GM19239 (cell line): ENCODE measurements around the gene LMF2.
"Not testable (repeated sequence)": the region's sequence is repeated elsewhere in the genome, so short reads cannot be mapped to it uniquely, and the experiment has no call there.

Experiments
- DNase-seq: peaks from one replicate; pipeline ENCODE4 v3.0.0; 2011; ENCODE audit warnings: low spot score; ENCODE audit not compliant: insufficient read length
- FAIRE-seq: peaks from 2 replicates; lab custom pipeline; 2011; peaks lifted over from hg19 to GRCh38; lab: Jason Lieb, UNC

LMF2 gene, protein sequence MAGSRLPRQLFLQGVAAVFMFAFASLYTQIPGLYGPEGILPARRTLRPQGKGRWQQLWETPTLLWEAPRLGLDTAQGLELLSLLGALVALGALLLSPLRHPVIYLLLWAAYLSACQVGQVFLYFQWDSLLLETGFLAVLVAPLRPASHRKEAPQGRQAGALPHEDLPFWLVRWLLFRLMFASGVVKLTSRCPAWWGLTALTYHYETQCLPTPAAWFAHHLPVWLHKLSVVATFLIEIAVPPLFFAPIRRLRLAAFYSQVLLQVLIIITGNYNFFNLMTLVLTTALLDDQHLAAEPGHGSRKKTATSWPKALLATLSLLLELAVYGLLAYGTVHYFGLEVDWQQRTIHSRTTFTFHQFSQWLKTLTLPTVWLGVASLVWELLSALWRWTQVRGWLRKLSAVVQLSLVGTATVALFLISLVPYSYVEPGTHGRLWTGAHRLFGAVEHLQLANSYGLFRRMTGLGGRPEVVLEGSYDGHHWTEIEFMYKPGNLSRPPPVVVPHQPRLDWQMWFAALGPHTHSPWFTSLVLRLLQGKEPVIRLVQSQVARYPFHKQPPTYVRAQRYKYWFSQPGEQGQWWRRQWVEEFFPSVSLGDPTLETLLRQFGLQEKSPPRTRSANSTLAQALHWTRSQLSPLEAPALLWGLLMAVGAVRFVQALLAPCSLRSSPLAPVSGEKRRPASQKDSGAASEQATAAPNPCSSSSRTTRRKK

DNA sequence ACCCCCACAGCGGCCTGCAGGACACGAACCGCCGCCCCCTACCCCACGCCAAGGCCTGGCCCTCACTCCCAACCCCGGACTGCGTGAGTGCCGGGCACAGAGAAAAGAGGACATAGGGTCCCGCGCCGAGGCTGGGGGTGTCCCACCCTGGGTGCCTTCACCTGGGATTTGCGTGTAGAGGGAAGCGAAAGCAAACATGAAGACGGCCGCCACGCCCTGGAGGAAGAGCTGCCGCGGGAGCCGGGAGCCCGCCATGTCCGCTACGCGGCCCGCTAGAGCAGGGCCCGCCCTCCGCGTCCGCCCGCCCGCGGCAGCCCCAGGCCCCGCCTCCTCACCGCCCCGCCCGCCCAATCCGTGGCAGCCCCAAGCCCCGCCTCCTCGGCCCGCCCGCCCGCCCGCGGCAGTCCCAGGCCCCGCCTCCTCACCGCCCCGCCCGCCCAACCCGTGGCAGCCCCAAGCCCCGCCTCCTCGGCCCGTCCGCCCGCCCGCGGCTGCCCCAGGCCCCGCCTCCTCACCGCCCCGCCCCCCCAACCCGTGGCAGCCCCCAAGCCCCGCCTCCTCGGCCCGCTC lies at the start of gene LMF2:
Gene LMF2 (minus strand): TSS at position 282 of the 570 bp plus-strand sequence. CDS start 27 bp downstream, at position 255.
- FAIRE-seq: peak; percentile 64

GRCh38 chr22:50556703-50557102 lies 49.2 kb upstream of the LMF2 start:
- no peak for DNase-seq
- FAIRE-seq: no peak

More for the DNA sequence above, at the start of gene LMF2:
- DNase-seq: peak; percentile 99

GRCh38 chr22:50553310-50553709 lies 45.8 kb upstream of the LMF2 start:
- no peak for FAIRE-seq
- no peak for DNase-seq

DNA sequence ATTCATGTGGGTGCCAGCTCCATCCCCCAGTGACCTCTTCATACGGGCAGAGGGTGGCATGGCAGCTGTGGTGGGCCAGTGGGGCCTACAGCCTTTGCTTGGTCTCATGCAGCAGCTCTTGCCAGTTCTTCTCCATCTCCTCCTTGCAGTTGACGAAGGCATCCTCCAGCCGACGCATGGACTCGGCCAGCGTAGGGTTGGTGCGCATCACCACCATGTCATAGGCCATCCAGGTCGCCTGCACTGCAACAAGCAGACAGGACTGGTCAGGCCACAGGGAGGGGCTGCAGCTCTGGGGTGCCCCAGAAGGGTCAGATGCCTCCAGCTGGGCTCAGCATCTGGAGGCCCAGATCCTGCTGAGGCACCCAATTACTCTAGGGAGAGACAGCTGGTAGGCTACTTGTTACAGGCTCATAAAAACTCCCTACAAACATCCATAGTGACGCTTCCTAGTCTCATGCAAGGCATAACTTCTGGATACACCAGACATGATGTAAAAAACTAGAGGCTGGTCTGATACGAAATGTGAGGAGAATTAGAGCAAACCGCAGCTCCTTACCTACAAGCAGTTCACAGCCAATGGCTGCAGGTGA lies 43.8 kb upstream of the LMF2 start:
- no peak for FAIRE-seq

DNA sequence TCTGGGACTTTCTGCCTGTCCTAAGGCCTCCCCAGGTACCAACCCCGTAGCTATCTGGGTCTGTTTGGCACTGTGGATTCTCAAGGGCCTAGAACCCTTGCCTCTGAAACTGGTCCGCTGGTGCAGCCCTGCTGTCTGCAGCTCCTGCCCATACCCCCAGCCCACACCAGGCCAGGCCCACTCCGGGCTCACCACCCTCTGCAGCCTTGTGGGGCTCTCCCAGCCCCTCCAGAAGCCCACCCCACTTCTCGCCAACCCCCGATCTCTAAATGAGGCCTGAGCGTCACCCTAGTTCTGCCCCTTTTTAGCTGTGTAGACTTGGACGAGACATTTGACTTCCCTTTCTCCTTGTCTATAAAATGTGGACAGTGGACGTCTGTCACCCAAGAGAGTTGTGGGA lies 42.9 kb upstream of the LMF2 start:
- DNase-seq (no peak), FAIRE-seq (no peak)

More for the DNA sequence above, 43.8 kb upstream of the LMF2 start:
- DNase-seq: no peak

DNA sequence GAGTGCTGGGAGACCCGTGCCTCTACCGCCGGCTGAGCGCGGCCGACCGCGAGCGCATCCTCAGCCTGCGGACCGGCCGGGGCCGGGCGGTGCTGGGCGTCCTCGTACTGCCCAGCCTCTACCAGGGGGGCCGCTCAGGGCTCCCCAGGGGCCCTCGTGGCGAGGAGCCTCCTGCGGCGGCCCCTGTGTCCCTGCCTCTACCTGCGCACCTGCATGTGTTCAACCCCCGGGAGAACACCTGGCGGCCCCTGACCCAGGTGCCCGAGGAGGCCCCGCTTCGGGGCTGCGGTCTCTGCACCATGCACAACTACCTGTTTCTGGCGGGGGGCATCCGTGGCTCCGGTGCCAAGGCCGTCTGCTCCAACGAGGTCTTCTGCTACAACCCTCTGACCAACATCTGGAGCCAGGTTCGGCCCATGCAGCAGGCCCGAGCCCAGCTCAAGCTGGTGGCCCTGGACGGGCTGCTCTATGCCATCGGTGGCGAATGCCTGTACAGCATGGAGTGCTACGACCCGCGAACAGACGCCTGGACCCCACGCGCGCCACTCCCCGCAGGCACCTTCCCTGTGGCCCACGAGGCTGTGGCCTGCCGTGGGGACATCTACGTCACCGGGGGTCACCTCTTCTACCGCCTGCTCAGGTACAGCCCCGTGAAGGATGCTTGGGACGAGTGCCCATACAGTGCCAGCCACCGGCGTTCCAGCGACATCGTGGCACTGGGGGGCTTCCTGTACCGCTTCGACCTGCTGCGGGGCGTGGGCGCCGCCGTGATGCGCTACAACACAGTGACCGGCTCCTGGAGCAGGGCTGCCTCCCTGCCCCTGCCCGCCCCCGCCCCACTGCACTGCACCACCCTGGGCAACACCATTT lies 41.7 kb upstream of the LMF2 start:
- DNase-seq (no peak), FAIRE-seq (no peak)

DNA sequence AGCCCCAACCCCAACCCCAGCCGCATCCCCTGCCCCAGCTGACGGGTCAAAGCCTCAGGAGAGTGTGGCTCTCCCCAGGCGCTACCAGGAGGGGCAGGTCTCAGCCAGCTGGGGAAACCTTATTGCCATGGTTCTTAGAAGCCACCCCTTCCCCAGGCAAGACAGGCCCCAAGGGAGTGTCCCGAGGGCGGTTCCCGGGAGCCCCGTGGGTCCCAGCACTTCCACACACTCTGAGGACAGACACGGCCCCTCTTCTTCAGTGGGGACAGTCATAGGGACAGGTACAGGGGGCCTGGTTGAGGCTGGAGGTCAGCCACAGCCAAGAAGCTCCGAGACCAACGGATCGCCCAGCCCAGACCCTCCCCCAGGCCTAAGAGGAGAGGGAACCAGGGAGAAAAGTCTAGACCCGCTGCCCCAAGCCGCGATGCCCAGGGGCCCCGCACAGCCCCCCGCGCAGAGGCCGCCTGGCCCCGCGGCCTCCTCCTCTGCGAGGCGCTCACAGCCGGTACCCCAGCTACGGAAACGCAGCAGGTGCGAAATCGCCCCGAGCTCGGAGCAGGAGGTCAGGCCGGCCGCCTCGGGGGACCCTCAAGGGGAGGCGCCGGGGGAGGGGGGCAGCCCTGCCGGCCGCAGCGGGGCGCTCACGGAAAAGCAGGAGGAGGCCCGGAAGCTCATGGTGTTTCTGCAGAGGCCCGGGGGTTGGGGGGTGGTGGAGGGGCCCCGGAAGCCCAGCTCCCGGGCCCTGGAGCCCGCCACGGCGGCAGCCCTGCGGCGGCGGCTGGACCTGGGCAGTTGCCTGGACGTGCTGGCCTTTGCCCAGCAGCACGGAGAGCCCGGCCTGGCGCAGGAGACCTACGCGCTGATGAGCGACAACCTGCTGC lies 40.8 kb upstream of the LMF2 start:
- FAIRE-seq (peak; percentile 78), DNase-seq (no peak)

- DNase-seq (no peak), FAIRE-seq (no peak)
Measured at GRCh38 chr22:50547263-50547985, 39.9 kb upstream of the LMF2 start.

GRCh38 chr22:50546326-50547262 lies 39.1 kb upstream of the LMF2 start:
- FAIRE-seq (no peak), DNase-seq (no peak)

DNA sequence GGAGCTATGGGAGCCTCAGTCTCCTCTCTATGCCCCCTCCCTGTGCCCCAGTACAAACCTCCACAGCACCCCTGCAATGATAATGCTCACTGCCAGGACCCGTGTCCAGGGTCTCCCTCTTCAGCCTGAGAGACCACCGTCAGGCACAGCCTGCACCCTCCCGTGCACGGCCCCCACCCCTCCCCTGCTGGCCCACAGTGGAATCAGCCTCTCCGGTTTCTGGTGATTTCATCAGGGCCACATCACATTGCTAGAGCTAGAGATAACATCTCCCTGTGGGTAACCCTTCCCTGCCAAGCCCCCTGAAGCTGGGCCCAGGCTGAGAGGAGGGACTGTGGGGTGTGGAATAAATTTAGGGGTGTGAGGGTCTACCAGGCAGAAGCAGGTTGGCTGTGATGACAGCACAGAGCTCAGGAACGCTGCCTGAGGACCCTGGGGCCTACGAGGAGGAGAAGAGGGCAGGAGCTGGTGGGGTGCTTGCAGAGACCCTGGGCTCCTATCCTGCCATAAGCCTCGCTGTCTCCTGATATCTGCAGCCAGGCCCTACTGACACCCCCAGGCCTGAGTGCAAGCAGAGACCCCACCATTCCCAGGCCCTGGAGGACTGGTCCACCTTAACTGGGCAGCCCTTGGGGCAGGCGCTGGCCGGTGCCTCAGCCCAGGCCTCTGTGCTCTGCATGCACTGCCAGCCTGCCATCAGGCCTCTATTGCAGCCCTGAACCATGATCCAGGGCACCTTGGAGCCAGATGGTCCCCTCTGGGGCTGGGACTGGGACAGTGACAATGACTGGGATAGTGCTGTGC lies 38.2 kb upstream of the LMF2 start, which contains the start of gene KLHDC7B:
Gene KLHDC7B (plus strand): TSS at position 378 of the 804 bp plus-strand sequence. CDS start 345 bp downstream, at position 723.
- FAIRE-seq (no peak), DNase-seq (no peak)

- FAIRE-seq (peak; percentile 73), DNase-seq (no peak)
Measured at GRCh38 chr22:50544746-50545253, 37.3 kb upstream of the LMF2 start.

GRCh38 chr22:50544078-50544745 lies 36.7 kb upstream of the LMF2 start:
- FAIRE-seq (peak; percentile 81), DNase-seq (no peak)

- DNase-seq (no peak), FAIRE-seq (no peak)
Measured at GRCh38 chr22:50542416-50542927, 35.0 kb upstream of the LMF2 start.

DNA sequence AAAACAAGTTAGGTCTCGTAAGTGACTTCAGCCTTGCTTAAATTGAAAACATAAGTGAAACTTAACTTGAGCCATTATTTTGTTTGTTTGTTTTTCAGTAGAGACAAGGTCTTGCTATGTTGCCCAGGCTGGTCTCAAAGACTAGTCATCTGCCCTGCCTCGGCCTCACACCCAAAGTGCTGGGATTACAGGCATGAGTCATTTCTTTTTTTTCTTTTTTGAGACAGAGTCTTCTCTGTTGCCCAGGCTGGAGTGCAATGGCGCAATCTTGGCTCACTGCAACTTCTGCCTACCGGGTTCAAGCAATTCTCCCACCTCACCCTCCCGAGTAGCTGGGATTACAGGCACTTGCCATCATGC lies 34.1 kb upstream of the LMF2 start:
- FAIRE-seq: peak; percentile 99
- DNase-seq: not testable (repeated sequence)

DNA sequence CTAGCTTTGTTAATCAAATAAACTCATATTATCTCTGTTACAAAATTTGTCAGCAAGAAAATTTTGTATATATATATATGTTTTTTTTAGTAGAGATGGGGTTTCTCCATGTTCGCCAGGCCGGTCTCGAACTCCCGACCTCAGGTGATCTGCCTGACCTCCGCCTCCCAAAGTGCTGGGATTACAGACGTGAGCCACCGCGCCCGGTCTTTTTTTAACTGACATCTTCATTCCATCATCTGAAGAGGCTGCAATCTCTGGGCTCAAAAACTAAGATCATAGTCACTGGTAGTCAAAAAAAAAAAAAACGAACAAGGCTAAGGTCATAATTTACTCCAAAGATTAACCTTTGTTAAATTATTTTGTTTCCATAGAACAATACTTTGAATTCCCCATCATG lies 32.9 kb upstream of the LMF2 start:
- FAIRE-seq: no peak
- no peak for DNase-seq
